A673 (cell line): ENCODE data around the gene WDR7. TPM values are rescaled to one million over a fixed set of nuclear protein-coding genes. Genes with fewer than 3 reads are reported as not detected.

Source experiments
- BruUV-seq: library from RNA; stranded (reverse); fragments of 400-500 nt; replicated peaks from 2 replicates; lab custom pipeline; 2021; lab: Mats Ljungman, UMichigan
- CTCF ChIA-PET: fragments of 300-600 bp; sonication (Branson Sonifier 250); formaldehyde crosslinking; loops from one replicate; lab custom pipeline; 2022; ENCODE audit warnings: antibody characterized with exemption; lab: Charles Lee
- POLR2A ChIA-PET: fragments of 300-600 bp; sonication (Branson Sonifier 250); formaldehyde crosslinking; loops from one replicate; lab custom pipeline; 2022; ENCODE audit warnings: antibody characterized with exemption; ENCODE audit not compliant: low non-redundant PET; lab: Charles Lee
- DNase-seq: peaks from one replicate; pipeline ENCODE4 v3.0.0-alpha.2; 2015; ENCODE audit warnings: low spot score
- H3K27ac ChIP-seq: fragments of 200-600 bp; sonication (generic); 2 replicates; pipeline ENCODE4 v1.5.1; 2016; ENCODE audit warnings: mixed run types, low read depth, mild to moderate bottlenecking, mixed read lengths, antibody characterized with exemption, low read length; ENCODE audit not compliant: poor library complexity, severe bottlenecking
- H3K27me3 ChIP-seq: fragments of 200-600 bp; sonication (generic); replicated peaks from 2 replicates; pipeline ENCODE4 v1.6.1; 2017; ENCODE audit warnings: mixed run types, low read depth, mild to moderate bottlenecking, mixed read lengths, antibody characterized with exemption, low read length; ENCODE audit not compliant: insufficient read depth, poor library complexity
- H3K36me3 ChIP-seq: fragments of 200-600 bp; sonication (generic); 2 replicates; pipeline ENCODE4 v1.6.1; 2016; ENCODE audit warnings: mixed run types, mild to moderate bottlenecking, mixed read lengths, antibody characterized with exemption, low read length; ENCODE audit not compliant: insufficient read depth, poor library complexity, severe bottlenecking
- H3K4me1 ChIP-seq: fragments of 200-600 bp; sonication (generic); 2 replicates; pipeline ENCODE4 v1.6.1; 2017; ENCODE audit warnings: mixed run types, mild to moderate bottlenecking, mixed read lengths, antibody characterized with exemption, low read length; ENCODE audit not compliant: insufficient read depth, poor library complexity, severe bottlenecking
- H3K4me3 ChIP-seq: fragments of 200-600 bp; sonication (generic); 2 replicates; pipeline ENCODE4 v1.5.1; 2016; ENCODE audit warnings: low read depth, mixed run types, mild to moderate bottlenecking, mixed read lengths, low read length; ENCODE audit not compliant: poor library complexity, severe bottlenecking
- H3K9me3 ChIP-seq: fragments of 200-600 bp; sonication (generic); 2 replicates; pipeline ENCODE4 v1.6.1; 2016; ENCODE audit warnings: mixed run types, low read depth, mild to moderate bottlenecking, mixed read lengths, antibody characterized with exemption, low read length; ENCODE audit not compliant: poor library complexity, severe bottlenecking
- CTCF ChIP-seq: fragments of 300-800, 200-600 bp; sonication (generic); conservative IDR thresholded peaks from 2 replicates; pipeline ENCODE4 v1.5.1; 2017; ENCODE audit warnings: low read depth, mild to moderate bottlenecking, antibody characterized with exemption, low read length, moderate library complexity, mixed read lengths
- EZH2 ChIP-seq: fragments of 200-600 bp; sonication (generic); IDR thresholded peaks from 2 replicates; pipeline ENCODE4 v1.6.1; 2017; ENCODE audit warnings: borderline replicate concordance, low read depth, mild to moderate bottlenecking, mixed read lengths, antibody characterized with exemption, low read length; ENCODE audit not compliant: poor library complexity, severe bottlenecking
- intact Hi-C: fragments of 100-400 bp; cut with micrococcal nuclease; formaldehyde crosslinking; loops from one replicate; pipeline ENCODE4 v1.10.0; 2022; ENCODE audit not compliant: unreplicated experiment
- total RNA-seq: library from RNA; stranded (reverse); gene quantifications from 2 replicates; pipeline ENCODE4 v1.2.3, GENCODE V29; 2021

The WDR7 gene
- total RNA-seq, 1 experiment from 2014 or later: 21.2 TPM

GRCh38 chr18:56709463-56709862 lies 58.3 kb downstream of the WDR7 start:
- no TSS peak for BruUV-seq
- ChIA-PET POLR2A (no interaction called here), CTCF (interaction anchor here (0.6 kb wide), 2 partner anchors 1427 to 1459 kb away, joined by 3 read pairs; no protein-coding TSS in a partner anchor)
- H3K27me3 ChIP-seq: no peaks in the 10 kb centered on the region
- intact Hi-C loops: no loop called here
- no peaks in the 10 kb centered on the region for H3K36me3 ChIP-seq
- H3K4me1 ChIP-seq: no peaks in the 10 kb centered on the region
- no peak for TF ChIP-seq EZH2
- TF ChIP-seq CTCF: peak; percentile 54
- DNase-seq: peak; percentile 71
- H3K9me3 ChIP-seq: no peaks in the 10 kb centered on the region
- no peak overlapping the region for H3K27ac ChIP-seq
- no peak overlapping the region for H3K4me3 ChIP-seq

- no TSS peak for BruUV-seq
- TF ChIP-seq EZH2 (no peak), CTCF (no peak)
- Histone ChIP-seq H3K27ac (no peak overlapping the region), H3K9me3 (no peaks in the 10 kb centered on the region), H3K4me1 (no peaks in the 10 kb centered on the region), H3K4me3 (no peak overlapping the region), H3K27me3 (no peaks in the 10 kb centered on the region), H3K36me3 (no peaks in the 10 kb centered on the region)
- intact Hi-C loops: no loop called here
- POLR2A ChIA-PET: no interaction called here
- no peak for DNase-seq
- CTCF ChIA-PET: no interaction called here
Measured at GRCh38 chr18:56711708-56712445, 60.7 kb downstream of the WDR7 start.

GRCh38 chr18:56712761-56713160 lies 61.6 kb downstream of the WDR7 start:
- no peak for DNase-seq
- no peaks in the 10 kb centered on the region for H3K36me3 ChIP-seq
- no peak overlapping the region for H3K4me3 ChIP-seq
- BruUV-seq: no TSS peak
- H3K4me1 ChIP-seq: no peaks in the 10 kb centered on the region
- TF ChIP-seq EZH2 (no peak), CTCF (no peak)
- H3K27me3 ChIP-seq: no peaks in the 10 kb centered on the region
- no peak overlapping the region for H3K27ac ChIP-seq
- CTCF ChIA-PET: no interaction called here
- intact Hi-C loops: no loop called here
- no peaks in the 10 kb centered on the region for H3K9me3 ChIP-seq
- POLR2A ChIA-PET: no interaction called here
